Gastrocnemius medialis (tissue), 4 donors: ENCODE measurements around the gene SPEM2. TPM values are rescaled to one million over a fixed set of nuclear protein-coding genes. Genes with fewer than 3 reads are reported as not detected.
"Not testable (repeated sequence)": the region's sequence is repeated elsewhere in the genome, so short reads cannot be mapped to it uniquely, and the experiment has no call there.

Experiments used
- ATAC-seq, 2 donors: fragments of 150-250 bp; one replicate each; pipeline ENCODE4 v1.9.1; 2016
- DNase-seq, 2 donors: peaks; one replicate each; pipeline ENCODE4 v3.0.0-alpha.2; 2019
- H3K27ac ChIP-seq, 4 donors: fragments of 200-600 bp; sonication (generic); 1 replicate in 1 of 4; 2 replicates in 3 of 4; pipeline ENCODE4 v1.5.1; 2016 to 2018; ENCODE audit warnings: mild to moderate bottlenecking in 2 of 4, moderate library complexity in 1 of 4
- H3K27me3 ChIP-seq, 3 donors: fragments of 200-600 bp; sonication (generic) in 2 of 3; 1 replicate in 1 of 3; 2 replicates in 2 of 3; pipeline versions ENCODE4 v1.5.1 to v1.6.0; 2016 to 2019; ENCODE audit warnings: mild to moderate bottlenecking in 1 of 3, moderate library complexity in 1 of 3
- H3K36me3 ChIP-seq, 2 donors: fragments of 200-600 bp; sonication (generic) in 1 of 2; one replicate each; pipeline ENCODE4 v1.5.1; 2017 to 2018
- H3K4me1 ChIP-seq, 2 donors: fragments of 200-600 bp; sonication (generic) in 1 of 2; one replicate each; pipeline ENCODE4 v1.5.1; 2016 to 2017; ENCODE audit warnings: mild to moderate bottlenecking in 2 of 2
- H3K4me3 ChIP-seq, 4 donors: fragments of 200-600 bp; sonication (generic) in 3 of 4; 1 replicate in 1 of 4; 2 replicates in 3 of 4; pipeline ENCODE4 v1.5.1; 2016 to 2019; ENCODE audit warnings: mild to moderate bottlenecking in 2 of 4
- H3K9me3 ChIP-seq, 3 donors: fragments of 200-600 bp; sonication (generic) in 2 of 3; 1 replicate in 1 of 3; 2 replicates in 2 of 3; pipeline ENCODE4 v1.5.1; 2016 to 2019
- POLR2A ChIP-seq, 2 donors: fragments of 450-650 bp; IDR thresholded peaks; one replicate each; pipeline ENCODE4 v1.6.1; 2017; ENCODE audit warnings: antibody characterized with exemption in 2 of 2, mild to moderate bottlenecking in 2 of 2, moderate library complexity in 2 of 2
- in situ Hi-C, 4 donors: fragments of 200-750 bp; cut with MboI; loops; one replicate each; pipeline versions ENCODE4 v1.15.0 to v1.8.0; 2017; ENCODE audit warnings: low sequenced_read_pairs in 4 of 4
- intact Hi-C: fragments of 100-400 bp; cut with DNase I; formaldehyde crosslinking; loops from one replicate; pipeline ENCODE4 v1.15.1; 2023; ENCODE audit warnings: low total_unique reads
- total RNA-seq, 4 donors: library from RNA; depleted of rRNA; stranded (reverse); fragments of >200 nt; gene quantifications; one replicate each; pipeline versions ENCODE4 v1.1.0 to v1.2.3, GENCODE V29; 2016
- TF ChIP-seq, protein P1 (sequence below), 5 experiments: fragments of 450-650 bp in 3 of 5; fragments of 200-600 bp in 2 of 5; sonication (generic) in 2 of 5; IDR thresholded peaks in 4 of 5; conservative IDR thresholded peaks in 1 of 5; 1 replicate in 4 of 5; 2 replicates in 1 of 5; pipeline ENCODE4 v1.5.1; 2016 to 2019; ENCODE audit warnings: antibody characterized with exemption in 5 of 5, mild to moderate bottlenecking in 3 of 5, moderate library complexity in 3 of 5

SPEM2 gene
- total RNA-seq, 4 donors from 2014 or later: not detected

DNA sequence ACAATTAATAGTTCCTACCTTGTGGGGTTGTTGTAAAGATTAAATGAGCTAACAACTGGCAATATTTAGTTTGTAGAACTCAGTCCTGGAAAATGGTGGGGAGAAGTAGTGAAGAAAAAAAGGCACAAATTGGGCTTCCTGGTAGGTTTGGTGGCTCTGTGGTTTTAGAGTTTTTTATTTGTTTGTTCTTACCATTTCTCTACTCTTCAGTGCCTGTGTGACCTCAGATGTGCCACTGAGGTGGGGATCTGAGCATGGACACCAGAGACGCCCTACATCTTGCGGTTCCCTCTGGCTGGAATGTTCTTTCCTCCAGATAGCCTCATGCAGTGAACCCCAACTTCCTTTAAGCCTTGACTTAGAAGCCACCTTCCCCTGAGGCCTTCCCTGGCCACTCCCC, 46.3 kb downstream of the SPEM2 start:
- Histone ChIP-seq H3K4me1 (peaks cover 62 to 67% of the 10 kb centered on the region in 2 donors), H3K9me3 (no peaks in the 10 kb centered on the region), H3K4me3 (no peak overlapping the region), H3K36me3 (no peaks in the 10 kb centered on the region), H3K27me3 (no peaks in the 10 kb centered on the region), H3K27ac (peak overlapping the region; percentile 62 to 100 (median 90))
- in situ Hi-C loops: no loop called here
- DNase-seq (no peak), ATAC-seq (no peak)
- intact Hi-C loops: no loop called here
- TF ChIP-seq, protein P1, sequence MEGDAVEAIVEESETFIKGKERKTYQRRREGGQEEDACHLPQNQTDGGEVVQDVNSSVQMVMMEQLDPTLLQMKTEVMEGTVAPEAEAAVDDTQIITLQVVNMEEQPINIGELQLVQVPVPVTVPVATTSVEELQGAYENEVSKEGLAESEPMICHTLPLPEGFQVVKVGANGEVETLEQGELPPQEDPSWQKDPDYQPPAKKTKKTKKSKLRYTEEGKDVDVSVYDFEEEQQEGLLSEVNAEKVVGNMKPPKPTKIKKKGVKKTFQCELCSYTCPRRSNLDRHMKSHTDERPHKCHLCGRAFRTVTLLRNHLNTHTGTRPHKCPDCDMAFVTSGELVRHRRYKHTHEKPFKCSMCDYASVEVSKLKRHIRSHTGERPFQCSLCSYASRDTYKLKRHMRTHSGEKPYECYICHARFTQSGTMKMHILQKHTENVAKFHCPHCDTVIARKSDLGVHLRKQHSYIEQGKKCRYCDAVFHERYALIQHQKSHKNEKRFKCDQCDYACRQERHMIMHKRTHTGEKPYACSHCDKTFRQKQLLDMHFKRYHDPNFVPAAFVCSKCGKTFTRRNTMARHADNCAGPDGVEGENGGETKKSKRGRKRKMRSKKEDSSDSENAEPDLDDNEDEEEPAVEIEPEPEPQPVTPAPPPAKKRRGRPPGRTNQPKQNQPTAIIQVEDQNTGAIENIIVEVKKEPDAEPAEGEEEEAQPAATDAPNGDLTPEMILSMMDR (IDR thresholded peaks at IDR 0.05 in 4 of 5, conservative IDR thresholded peaks at IDR 0.05 in 1 of 5): no peak
- no peak for TF ChIP-seq POLR2A (IDR thresholded peaks at IDR 0.05)

DNA sequence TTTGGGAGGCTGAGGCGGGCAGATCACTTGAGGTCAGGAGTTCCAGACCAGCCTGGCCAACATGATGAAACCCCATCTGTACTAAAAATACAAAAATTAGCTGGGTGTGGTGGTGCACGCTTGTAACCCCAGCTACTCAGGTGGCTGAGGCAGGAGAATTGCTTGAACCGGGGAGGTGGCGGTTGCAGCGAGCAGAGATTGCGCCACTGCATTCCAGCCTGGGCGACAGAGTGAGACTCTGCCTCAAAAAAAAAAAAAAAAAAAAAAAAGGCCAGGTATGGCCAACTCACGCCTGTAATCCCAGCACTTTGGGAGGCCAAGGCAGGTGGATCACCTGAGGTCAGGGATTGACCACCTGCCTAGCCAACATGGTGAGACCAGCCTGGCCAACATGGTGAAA, 49.4 kb downstream of the SPEM2 start:
- H3K9me3 ChIP-seq, ATAC-seq, intact Hi-C loops, H3K4me3 ChIP-seq, H3K27me3 ChIP-seq, H3K36me3 ChIP-seq: not testable (repeated sequence)
- peak overlapping the region; percentile 97 to 100 (median 100) for H3K27ac ChIP-seq
- peaks cover 66 to 74% of the 10 kb centered on the region in 2 donors for H3K4me1 ChIP-seq
- DNase-seq: peak in 1 of 2 donors; percentile 73
- in situ Hi-C loops: loop anchor here in 1 of 4 donors (5.0 kb wide), 1 partner anchor 32 kb away; no protein-coding TSS in a partner anchor

DNA sequence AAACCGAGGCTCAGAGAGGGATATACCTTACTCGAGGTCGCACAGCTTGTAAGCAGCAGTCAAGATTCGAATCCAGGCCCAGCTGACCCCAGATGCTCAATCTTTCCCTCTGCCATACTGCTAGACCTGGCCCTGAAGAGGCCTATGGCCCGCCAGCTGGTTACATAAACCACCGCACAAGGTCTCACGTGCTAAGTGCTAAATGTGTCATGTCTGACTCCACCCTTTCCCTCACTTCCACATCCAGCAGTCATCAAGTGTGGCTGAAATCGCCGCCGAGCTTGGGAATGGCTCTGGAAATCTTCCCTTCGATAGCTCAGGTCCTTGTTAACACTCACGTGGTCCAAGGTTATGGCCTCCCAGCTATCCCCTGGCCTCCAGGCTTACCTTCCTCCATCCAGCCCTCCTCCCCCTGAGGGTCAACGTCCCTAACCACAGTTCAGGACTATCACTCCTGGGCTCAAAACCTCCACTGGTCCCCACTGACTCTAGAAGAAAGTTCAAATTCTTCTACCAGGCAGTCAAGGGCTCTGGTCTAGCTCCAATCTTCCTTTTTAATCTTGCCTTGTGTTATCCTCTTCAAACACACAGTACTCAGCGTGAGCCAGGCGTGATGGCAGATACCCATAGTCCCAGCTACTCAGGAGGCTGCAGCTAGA, 50.5 kb downstream of the SPEM2 start:
- peak; percentile 72 to 76 for ATAC-seq
- Histone ChIP-seq H3K27ac (peak overlapping the region; percentile 97 to 100 (median 100)), H3K27me3 (no peaks in the 10 kb centered on the region), H3K9me3 (no peaks in the 10 kb centered on the region), H3K36me3 (no peaks in the 10 kb centered on the region), H3K4me3 (peak overlapping the region in 2 of 4 donors; percentile 6 to 22), H3K4me1 (peaks cover 67 to 74% of the 10 kb centered on the region in 2 donors)
- TF ChIP-seq, protein P1 (IDR thresholded peaks at IDR 0.05 in 4 of 5, conservative IDR thresholded peaks at IDR 0.05 in 1 of 5): no peak
- peak; percentile 58 to 60 for TF ChIP-seq POLR2A (IDR thresholded peaks at IDR 0.05)
- in situ Hi-C loops (loop anchor here in 1 of 4 donors (5.0 kb wide), 1 partner anchor 34 kb away; no protein-coding TSS in a partner anchor), intact Hi-C loops (loop anchor here (2.0 kb wide), 1 partner anchor 31 kb away; the partner anchor contains the start of gene CHRNB1)
- peak; percentile 79 to 89 for DNase-seq

DNA sequence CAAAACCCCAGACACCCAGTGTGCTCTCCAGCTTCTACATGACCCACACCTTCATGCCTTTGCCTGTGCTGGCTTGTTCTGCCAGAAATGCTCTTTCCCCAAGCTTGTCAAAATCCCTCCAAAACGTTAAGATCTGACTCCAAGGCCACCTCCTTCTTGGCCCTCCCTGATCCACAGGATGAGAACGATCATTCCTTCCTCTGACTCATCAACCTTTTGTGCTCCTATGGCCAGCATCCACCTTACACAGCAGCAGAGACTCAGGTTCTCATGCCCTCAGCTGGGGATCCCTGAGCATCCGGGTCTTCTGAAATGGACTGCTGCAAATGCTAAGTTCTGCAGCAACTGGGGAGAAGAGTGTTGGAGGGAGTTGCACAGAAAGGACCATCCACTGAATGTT, 51.1 kb downstream of the SPEM2 start:
- ATAC-seq (peak; percentile 25 to 34), DNase-seq (peak in 1 of 2 donors; percentile 53)
- no peaks in the 10 kb centered on the region for H3K9me3 ChIP-seq
- H3K27me3 ChIP-seq: no peaks in the 10 kb centered on the region
- H3K27ac ChIP-seq: peak overlapping the region; percentile 97 to 100 (median 100)
- no peak overlapping the region for H3K4me3 ChIP-seq
- intact Hi-C loops (loop anchor here (2.0 kb wide), 1 partner anchor 32 kb away; the partner anchor contains the start of gene CHRNB1), in situ Hi-C loops (loop anchor here in 1 of 4 donors (5.0 kb wide), 1 partner anchor 34 kb away; no protein-coding TSS in a partner anchor)
- H3K36me3 ChIP-seq: no peaks in the 10 kb centered on the region
- TF ChIP-seq, protein P1 (IDR thresholded peaks at IDR 0.05 in 4 of 5, conservative IDR thresholded peaks at IDR 0.05 in 1 of 5): no peak
- TF ChIP-seq POLR2A (IDR thresholded peaks at IDR 0.05): no peak
- peaks cover 61 to 74% of the 10 kb centered on the region in 2 donors for H3K4me1 ChIP-seq

DNA sequence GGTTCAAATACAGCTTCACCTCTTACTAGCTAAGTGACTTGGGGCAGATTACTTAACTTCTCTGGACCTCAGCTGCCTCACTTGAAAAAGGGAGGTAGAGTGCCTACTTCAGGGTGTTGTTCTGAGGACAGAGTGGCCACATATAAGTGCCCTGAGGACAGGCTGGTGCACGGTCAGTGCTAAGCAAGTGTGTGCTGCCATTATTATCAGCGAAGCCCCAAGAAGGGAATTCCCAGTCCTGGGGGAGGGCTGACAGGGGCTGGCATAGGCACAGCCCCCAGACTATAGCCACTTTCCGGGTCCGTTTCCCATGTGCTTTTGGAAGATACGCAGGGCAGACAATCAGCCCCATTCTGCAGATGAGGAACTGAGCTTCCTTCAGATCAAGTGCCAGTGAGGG, 51.5 kb downstream of the SPEM2 start:
- no peaks in the 10 kb centered on the region for H3K27me3 ChIP-seq
- H3K27ac ChIP-seq: peak overlapping the region; percentile 97 to 100 (median 100)
- ATAC-seq (no peak), DNase-seq (no peak)
- peaks cover 57 to 74% of the 10 kb centered on the region in 2 donors for H3K4me1 ChIP-seq
- no peaks in the 10 kb centered on the region for H3K9me3 ChIP-seq
- intact Hi-C loops: loop anchor here (2.0 kb wide), 1 partner anchor 32 kb away; the partner anchor contains the start of gene CHRNB1
- no peak for TF ChIP-seq POLR2A (IDR thresholded peaks at IDR 0.05)
- TF ChIP-seq, protein P1 (IDR thresholded peaks at IDR 0.05 in 4 of 5, conservative IDR thresholded peaks at IDR 0.05 in 1 of 5): no peak
- peak overlapping the region; percentile 80 to 99 (median 92) for H3K4me3 ChIP-seq
- in situ Hi-C loops: loop anchor here in 1 of 4 donors (5.0 kb wide), 1 partner anchor 35 kb away; no protein-coding TSS in a partner anchor
- H3K36me3 ChIP-seq: no peaks in the 10 kb centered on the region
